ENCODE results near the gene KCNJ15. TPM values are rescaled to one million over a fixed set of nuclear protein-coding genes. Genes with fewer than 3 reads are reported as not detected.

The KCNJ15 gene
- total RNA-seq, 1 donor from 2014 or later: 0.51 TPM

- TF ChIP-seq, protein P1, sequence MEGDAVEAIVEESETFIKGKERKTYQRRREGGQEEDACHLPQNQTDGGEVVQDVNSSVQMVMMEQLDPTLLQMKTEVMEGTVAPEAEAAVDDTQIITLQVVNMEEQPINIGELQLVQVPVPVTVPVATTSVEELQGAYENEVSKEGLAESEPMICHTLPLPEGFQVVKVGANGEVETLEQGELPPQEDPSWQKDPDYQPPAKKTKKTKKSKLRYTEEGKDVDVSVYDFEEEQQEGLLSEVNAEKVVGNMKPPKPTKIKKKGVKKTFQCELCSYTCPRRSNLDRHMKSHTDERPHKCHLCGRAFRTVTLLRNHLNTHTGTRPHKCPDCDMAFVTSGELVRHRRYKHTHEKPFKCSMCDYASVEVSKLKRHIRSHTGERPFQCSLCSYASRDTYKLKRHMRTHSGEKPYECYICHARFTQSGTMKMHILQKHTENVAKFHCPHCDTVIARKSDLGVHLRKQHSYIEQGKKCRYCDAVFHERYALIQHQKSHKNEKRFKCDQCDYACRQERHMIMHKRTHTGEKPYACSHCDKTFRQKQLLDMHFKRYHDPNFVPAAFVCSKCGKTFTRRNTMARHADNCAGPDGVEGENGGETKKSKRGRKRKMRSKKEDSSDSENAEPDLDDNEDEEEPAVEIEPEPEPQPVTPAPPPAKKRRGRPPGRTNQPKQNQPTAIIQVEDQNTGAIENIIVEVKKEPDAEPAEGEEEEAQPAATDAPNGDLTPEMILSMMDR (IDR thresholded peaks at IDR 0.05): no peak
- Mint-ChIP-seq H3K4me3 (ENCODE audit: unreplicated experiment) (no peak overlapping the region), H3K36me3 (ENCODE audit: unreplicated experiment) (no peaks in the 10 kb centered on the region), H3K27ac (ENCODE audit: unreplicated experiment) (peak overlapping the region; percentile 99), H3K27me3 (ENCODE audit: unreplicated experiment) (no peaks in the 10 kb centered on the region), H3K9me3 (ENCODE audit: unreplicated experiment) (no peaks in the 10 kb centered on the region), H3K4me1 (ENCODE audit: unreplicated experiment) (peaks cover 64% of the 10 kb centered on the region)
- DNase-seq (ENCODE audit: extremely low spot score, unreplicated experiment): no peak
Observed at GRCh38 chr21:38239672-38240071, 17.1 kb upstream of the KCNJ15 start.

GRCh38 chr21:38240129-38240528 is 16.7 kb upstream of the KCNJ15 start:
- Mint-ChIP-seq H3K36me3 (ENCODE audit: unreplicated experiment) (no peaks in the 10 kb centered on the region), H3K27me3 (ENCODE audit: unreplicated experiment) (no peaks in the 10 kb centered on the region), H3K4me3 (ENCODE audit: unreplicated experiment) (no peak overlapping the region), H3K27ac (ENCODE audit: unreplicated experiment) (peak overlapping the region; percentile 99), H3K4me1 (ENCODE audit: unreplicated experiment) (peaks cover 69% of the 10 kb centered on the region), H3K9me3 (ENCODE audit: unreplicated experiment) (no peaks in the 10 kb centered on the region)
- DNase-seq (ENCODE audit: extremely low spot score, unreplicated experiment): no peak
- TF ChIP-seq, protein P1 (IDR thresholded peaks at IDR 0.05): no peak

- peak overlapping the region; percentile 99 for H3K27ac Mint-ChIP-seq (ENCODE audit: unreplicated experiment)
- no peaks in the 10 kb centered on the region for H3K27me3 Mint-ChIP-seq (ENCODE audit: unreplicated experiment)
- no peaks in the 10 kb centered on the region for H3K9me3 Mint-ChIP-seq (ENCODE audit: unreplicated experiment)
- H3K36me3 Mint-ChIP-seq (ENCODE audit: unreplicated experiment): no peaks in the 10 kb centered on the region
- H3K4me1 Mint-ChIP-seq (ENCODE audit: unreplicated experiment): peaks cover 72% of the 10 kb centered on the region
- H3K4me3 Mint-ChIP-seq (ENCODE audit: unreplicated experiment): peak overlapping the region; percentile 47
- DNase-seq (ENCODE audit: extremely low spot score, unreplicated experiment): peak; percentile 87
- TF ChIP-seq, protein P1 (IDR thresholded peaks at IDR 0.05): no peak
Observed at GRCh38 chr21:38241029-38241740, 15.6 kb upstream of the KCNJ15 start.

DNA sequence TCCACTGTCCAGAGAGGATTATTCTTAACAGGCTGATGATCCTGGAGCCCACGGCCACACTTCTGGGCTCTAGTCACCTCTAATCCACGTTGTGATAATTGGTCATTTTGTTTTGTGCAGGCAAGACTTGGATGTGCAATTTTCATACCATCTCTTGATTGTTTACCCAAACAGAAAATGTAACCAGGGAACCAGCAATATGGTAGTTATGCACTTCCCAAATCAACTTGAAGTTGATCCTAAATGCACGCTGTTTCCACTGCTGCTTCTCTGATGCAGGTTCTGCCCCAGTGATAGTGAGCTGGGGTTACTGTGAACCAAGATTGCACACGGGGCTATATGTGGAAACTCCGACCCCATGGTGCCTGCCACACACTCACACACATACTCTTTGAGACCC is 14.7 kb upstream of the KCNJ15 start:
- Mint-ChIP-seq H3K36me3 (ENCODE audit: unreplicated experiment) (no peaks in the 10 kb centered on the region), H3K27me3 (ENCODE audit: unreplicated experiment) (no peaks in the 10 kb centered on the region), H3K9me3 (ENCODE audit: unreplicated experiment) (no peaks in the 10 kb centered on the region), H3K27ac (ENCODE audit: unreplicated experiment) (peak overlapping the region; percentile 99), H3K4me1 (ENCODE audit: unreplicated experiment) (peaks cover 65% of the 10 kb centered on the region), H3K4me3 (ENCODE audit: unreplicated experiment) (peak overlapping the region; percentile 20)
- TF ChIP-seq, protein P1 (IDR thresholded peaks at IDR 0.05): no peak
- DNase-seq (ENCODE audit: extremely low spot score, unreplicated experiment): no peak

DNA sequence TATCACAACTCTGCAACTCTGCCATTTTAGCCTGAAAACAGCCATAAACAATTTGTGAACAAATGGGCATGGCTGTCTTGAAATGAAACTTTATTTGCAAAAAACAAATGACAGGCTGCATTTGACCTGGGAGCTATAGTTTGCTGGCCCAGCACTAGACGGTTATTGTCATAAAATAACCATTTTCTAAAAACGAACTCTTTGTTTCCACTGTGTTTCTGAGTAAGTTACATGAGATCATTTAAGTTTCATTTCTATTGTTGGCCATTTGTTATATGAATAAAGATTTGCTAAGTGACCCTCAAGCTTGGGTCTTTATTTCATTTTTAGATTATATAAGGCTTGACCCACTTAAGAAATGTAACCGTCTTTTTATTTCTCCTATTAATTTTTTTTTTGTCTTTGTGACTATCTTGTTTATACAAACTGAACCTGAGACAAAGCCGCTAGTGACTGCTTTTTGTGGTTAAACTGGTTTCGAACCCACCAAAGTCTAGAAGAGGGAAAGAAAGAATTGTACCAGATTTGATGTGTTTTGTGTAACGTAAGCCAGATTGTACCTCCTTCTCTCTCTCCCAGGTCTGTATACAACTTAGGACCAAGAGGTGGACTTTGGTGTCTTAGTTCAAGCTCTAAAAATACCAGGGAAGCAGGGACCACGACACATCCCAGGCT is 12.9 kb upstream of the KCNJ15 start:
- H3K36me3 Mint-ChIP-seq (ENCODE audit: unreplicated experiment): no peaks in the 10 kb centered on the region
- TF ChIP-seq, protein P1 (IDR thresholded peaks at IDR 0.05): no peak
- H3K27ac Mint-ChIP-seq (ENCODE audit: unreplicated experiment): peak overlapping the region; percentile 83
- DNase-seq (ENCODE audit: extremely low spot score, unreplicated experiment): no peak
- H3K4me1 Mint-ChIP-seq (ENCODE audit: unreplicated experiment): peaks cover 55% of the 10 kb centered on the region
- H3K27me3 Mint-ChIP-seq (ENCODE audit: unreplicated experiment): no peaks in the 10 kb centered on the region
- no peak overlapping the region for H3K4me3 Mint-ChIP-seq (ENCODE audit: unreplicated experiment)
- H3K9me3 Mint-ChIP-seq (ENCODE audit: unreplicated experiment): no peaks in the 10 kb centered on the region

Data from osteocyte (in vitro differentiated cells).